ENCODE data around the gene LMOD3.

The LMOD3 gene

DNA sequence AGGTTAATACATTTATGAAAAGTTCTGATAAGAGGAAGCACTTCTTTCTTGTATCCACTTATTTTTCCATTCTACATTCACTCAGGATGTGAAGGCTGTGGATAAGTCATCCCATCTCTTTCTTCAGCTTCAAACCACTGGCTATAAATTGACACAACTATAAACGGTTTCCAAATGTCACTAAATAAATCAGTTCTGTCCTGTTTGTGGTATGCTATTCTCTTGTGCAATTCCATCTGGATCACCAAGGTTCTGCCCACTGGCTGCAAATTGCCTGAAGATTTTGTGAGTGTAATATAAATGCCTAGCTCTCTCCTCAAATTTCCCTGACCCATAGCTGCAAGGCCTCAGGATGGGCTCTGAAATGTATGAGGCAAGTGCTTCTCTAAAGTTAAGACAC is 7.1 kb upstream of the LMOD3 start:
- intact Hi-C loops (cut with DNase I): no loop called here
- no peak for DNase-seq

DNA sequence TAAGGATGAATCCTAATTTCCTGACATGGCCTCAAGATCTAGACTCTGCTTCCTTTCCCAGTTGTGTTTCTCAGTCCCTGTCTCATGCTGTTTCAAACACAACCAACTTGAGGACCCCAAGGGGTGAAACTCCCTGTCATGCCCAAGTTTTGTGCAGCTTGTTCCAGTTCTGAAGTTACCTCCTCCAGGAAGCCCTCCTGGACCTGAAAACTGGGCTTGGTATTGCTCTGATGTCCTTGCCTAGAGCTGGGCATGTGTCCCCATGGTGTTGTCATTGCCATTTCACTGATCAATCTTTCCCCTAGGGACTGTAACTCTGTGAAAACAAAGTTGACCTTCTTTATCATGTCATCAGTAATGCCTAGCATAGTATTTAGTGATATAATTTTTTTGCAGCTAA is 6.1 kb upstream of the LMOD3 start:
- no peak for DNase-seq
- intact Hi-C loops (cut with DNase I): no loop called here

DNA sequence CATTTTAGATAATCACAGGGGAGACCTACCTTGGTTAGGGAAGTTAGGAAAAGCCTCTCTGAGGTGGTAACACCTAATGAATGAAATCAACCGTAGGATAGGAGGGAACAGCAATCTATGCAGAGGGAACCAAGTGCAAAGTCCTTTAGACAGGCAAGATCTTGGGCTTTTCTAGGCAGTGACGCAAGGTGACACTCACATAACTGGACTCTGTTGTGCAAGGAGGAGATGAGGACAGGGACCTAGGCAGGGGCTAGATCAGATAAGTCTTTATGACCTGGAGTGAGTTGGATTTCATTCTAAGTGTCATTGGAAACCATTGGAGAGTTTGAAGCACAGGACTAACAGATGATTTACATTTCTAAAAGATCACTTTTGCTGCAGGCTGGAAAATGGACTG is 4.6 kb upstream of the LMOD3 start:
- intact Hi-C loops (cut with DNase I): no loop called here
- DNase-seq: no peak

DNA sequence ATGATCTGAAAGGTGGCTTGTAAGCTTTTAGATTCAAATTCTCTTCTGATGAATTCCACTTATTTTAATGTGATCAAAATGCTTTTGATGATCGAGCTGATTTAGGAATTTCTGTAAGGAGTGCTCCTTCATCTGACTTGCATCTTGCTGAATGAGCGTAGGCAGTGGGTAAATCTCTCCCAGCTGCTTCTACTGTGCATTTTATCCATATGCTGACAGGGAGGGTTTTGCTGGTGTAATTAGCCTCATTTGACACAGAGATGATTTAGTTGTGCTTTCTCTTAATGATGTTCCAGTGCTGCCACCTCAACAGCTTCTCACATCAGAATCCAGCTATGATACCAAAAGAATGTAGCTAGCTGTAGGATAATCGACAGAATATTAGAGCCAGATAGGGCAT is 3.8 kb upstream of the LMOD3 start:
- peak in 2 of 42 donors; percentile 13 to 16 for DNase-seq
- intact Hi-C loops (cut with DNase I): no loop called here

DNA sequence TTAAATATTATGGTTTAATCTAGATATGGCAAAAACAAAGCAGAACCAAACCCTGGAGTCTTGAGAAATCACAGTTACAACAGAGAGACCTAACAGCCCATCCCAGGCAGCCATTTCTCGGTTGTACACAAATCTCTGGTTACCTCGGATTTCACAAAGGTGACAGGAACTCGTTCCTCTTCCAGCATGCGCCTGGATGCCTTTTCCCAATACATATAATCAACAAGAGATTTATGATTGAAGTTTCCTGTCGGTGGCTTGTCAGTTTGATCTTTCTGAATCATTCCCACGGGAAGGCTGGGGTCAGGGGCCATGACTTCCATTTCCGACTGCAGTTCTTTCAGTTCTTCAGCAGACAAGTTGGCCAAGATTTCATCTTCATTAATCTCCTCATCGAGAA is 445 bp downstream of the LMOD3 start:
- no peak for DNase-seq
- intact Hi-C loops (cut with DNase I): no loop called here

DNA sequence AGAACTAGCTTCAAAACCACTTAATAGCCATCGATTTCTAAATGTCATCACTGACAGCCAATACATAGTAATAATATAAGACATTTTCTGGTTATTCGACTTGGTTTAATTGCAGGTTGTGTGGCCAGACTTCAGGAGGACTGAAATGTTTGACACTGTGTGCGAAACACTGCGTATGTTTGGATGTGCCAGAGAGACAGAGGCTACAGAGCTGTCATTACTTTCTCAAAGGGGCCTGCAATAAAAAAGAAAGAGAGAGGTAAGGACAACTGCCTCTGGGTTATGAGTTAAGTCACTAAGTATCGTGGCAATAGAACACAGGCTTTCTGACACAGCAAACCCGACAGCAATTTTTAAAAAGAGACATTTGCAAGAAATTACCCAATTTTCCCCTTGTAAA is 882 bp downstream of the LMOD3 start:
- DNase-seq: no peak
- intact Hi-C loops (cut with DNase I): no loop called here

DNA sequence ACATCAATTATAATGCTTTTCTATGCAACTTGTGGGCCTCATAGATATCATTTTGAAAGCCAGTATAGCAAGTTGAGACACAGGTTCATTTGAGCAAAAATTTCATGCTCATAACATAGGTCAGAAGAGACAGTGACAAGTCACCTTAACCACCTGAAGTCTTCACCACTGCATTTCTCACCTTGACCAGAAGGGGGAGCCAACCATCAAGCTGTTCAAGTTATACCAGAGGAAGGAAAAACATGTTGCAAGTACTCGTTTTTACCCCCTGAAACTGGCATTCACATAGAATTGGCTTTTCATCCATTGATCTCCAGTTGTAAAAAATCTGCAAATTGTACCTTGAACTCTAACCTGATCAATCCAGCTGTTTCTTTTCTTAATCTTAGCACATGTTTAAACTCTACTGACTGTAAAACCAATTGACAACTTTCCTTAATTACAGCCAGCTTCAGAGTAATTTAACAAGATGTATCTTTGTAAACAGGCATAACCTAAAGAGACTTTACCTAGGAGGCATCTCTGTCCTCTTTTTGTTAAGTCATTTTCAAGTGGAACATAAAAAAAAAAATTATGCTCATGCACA is 1.4 kb downstream of the LMOD3 start:
- DNase-seq: peak in 41 of 42 donors; percentile 47 to 93 (median 81)
- intact Hi-C loops (cut with DNase I): no loop called here

DNA sequence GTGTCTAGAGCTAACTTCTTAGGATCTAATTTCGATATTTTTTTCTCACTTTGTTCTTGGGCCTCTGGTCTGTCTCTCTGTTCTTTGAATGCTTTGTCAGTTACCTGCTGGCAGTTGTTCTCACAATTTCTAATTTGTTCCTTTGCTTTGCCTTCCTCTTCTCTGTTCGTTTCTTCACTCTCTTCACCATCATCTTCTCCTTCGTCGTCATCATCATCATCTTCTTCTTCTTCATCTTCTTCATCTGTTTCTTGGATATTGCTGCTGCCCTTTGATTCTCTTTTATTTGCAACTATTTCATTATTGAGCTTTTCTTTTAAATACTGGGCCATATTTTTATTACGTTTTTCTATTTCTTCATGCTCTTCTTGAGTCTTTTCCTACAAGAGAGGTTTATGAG is 2.7 kb downstream of the LMOD3 start:
- DNase-seq: no peak
- intact Hi-C loops (cut with DNase I): no loop called here

DNA sequence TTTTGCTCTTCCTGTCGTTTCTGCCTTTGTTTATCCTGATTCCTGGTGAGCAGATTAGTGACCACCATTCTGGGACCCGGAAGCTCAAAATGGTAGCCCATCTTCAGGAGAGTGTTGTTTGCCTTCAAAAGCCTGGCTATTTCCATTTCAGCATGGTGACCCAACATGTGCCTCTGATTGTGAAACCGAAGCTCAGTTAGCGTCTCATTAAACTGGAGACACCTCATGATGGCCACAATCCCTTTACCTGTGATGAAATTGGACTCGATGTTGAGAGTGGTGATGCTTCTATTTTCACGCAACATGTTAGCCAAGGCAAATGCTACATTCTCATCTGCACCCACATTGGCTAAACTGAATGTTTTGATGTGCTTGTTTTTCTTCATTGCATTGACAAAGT is 3.3 kb downstream of the LMOD3 start:
- no peak for DNase-seq
- intact Hi-C loops (cut with DNase I): no loop called here

DNA sequence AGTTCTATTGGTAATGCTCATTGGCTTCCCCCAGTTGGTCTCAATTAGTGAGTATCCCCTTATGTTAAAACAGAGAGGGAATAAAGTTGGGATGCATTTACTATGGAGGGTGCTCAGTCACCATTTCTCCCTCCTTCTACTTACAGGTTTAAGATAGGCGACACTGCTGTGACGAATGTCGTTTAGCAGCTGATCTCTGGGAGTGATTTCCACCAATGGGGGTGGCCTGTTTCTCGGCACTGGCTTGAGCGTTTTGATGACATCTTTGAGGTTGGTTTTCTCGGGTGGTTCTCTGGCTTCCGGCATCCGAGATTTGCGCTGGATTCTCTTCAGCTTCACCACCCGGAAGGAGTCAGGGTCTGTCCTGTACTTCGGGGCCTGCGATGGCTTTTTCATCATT is 3.8 kb downstream of the LMOD3 start:
- DNase-seq: no peak
- intact Hi-C loops (cut with DNase I): no loop called here

DNA sequence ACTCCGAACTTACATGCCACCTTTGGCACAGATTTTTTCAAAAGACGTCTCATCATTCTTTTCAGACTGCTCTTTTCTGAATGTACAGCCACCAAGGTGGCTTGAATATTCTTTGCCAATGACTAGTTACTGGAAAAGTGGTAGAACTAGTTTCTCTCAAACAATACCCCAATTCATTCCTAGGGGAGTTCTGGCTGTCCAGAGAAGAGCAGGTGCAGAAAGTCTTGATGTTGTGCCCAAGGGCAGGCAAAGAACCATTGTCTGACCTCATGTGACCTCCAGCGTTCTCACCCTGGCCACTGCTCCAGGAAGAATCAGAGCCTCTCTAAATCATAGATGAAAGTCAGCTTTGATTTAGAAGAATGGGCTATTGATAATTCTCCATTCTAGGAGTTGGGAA is 5.5 kb downstream of the LMOD3 start:
- intact Hi-C loops (cut with DNase I): loop anchor here (2.0 kb wide), 1 partner anchor 32 kb away; the partner anchor contains the start of gene ARL6IP5
- DNase-seq: peak in 41 of 42 donors; percentile 32 to 92 (median 76)

DNA sequence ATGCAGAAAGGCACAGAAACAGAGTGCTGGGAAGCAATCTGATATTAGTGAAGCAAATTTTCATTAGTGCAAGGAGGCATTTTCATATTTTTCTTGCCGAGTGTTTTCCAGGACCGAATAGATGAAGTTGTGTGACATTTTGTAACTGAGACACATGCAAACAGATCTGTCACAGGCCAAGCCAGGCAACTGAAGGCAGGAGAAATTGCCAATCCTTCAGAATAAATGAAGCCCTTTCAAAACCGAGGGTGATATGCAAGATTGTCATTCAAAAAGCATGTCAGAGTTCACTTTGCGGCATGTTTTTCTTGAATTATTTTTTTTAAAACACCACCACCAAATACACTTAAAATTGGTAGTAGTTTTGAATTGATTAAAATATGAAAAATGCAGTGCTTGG is 6.2 kb downstream of the LMOD3 start:
- DNase-seq: peak in 5 of 42 donors; percentile 22 to 64 (median 43)
- intact Hi-C loops (cut with DNase I): loop anchor here (2.0 kb wide), 1 partner anchor 31 kb away; the partner anchor contains the start of gene ARL6IP5

DNA sequence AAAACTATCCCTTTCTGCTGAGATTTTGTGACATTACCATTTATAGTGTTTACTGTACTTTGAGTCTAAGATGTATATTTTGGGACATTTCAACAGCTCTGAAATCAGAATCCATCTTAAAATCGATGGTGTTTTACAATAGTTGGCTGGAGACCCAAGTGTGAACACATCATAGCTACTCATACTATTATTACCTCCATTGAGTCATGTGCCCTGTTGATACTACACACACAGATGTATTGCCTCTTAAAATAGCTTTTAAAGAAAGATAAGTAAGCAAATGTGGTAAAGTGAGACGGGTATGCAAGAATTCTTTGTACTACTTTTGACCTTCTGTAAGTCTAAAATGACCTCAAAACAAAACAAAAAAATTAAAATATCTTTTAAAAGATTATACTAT is 6.7 kb downstream of the LMOD3 start:
- intact Hi-C loops (cut with DNase I): loop anchor here (2.0 kb wide), 1 partner anchor 31 kb away; the partner anchor contains the start of gene ARL6IP5
- no peak for DNase-seq

DNA sequence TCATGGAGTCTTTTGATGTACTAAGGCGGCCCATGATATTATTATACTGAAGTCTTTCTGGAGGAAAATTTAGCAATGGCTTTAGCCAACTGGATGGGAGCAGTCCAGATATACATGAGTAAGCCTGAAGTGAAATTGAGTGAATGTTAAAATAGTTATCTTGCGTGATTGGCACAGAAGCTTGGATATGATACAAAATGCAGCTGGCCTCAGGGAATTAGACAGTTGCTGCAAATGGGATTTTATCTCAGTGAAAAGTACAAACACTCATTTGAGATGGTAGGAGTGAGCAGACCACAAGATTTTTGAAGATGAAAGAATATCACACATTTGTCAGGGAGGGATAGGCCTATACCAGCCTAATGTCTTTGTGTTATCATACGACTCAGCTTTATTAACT is 8.9 kb downstream of the LMOD3 start:
- no peak for DNase-seq
- intact Hi-C loops (cut with DNase I): no loop called here

DNA sequence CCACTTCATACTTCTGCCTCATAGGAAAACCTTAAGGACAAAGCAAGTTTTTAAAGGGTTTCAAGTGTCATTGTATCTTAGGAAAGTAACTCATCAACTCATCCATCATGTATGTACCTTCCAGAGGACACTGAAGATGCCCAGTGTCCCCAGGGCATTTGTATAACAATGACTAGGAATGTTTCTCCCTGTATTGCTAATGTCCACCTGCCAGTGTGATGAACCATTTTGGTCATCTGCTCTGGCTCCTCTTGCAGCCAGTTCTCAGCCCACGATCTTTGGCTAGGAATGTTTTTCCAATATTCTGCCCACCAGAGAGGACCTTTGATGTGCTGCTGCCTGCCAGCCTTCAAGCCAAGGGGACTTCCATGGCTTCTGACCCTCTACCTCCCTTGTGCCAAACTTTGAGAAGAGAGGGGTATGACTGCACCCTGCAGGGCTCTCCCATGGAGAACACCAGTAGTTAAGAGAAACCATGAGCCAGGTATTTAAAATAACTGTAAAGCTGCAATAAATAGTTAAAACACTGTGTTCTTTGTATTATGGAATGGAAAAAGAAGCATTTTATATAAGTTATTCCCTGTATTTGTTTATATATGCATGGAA is 11.4 kb downstream of the LMOD3 start:
- no peak for DNase-seq
- intact Hi-C loops (cut with DNase I): no loop called here

DNA sequence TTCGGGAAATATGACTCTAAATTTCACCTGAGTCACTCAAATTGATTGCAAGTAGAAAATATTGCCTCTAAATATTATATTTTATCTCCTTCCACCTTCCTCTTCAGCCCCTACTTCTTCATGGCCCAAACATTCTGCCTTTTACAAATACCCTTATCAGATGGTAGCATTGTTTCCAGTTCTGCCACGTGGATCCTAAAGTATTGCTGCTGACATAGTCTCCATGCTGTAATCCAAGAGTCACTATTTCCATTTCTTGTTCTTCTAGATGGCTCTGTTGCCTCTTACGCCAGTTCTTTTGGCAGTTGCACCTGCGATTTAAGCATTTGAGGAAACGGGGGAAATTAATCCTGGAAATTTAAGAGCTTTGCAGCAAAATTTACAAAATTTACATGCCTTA is 13.6 kb downstream of the LMOD3 start:
- no peak for DNase-seq
- intact Hi-C loops (cut with DNase I): no loop called here

DNA sequence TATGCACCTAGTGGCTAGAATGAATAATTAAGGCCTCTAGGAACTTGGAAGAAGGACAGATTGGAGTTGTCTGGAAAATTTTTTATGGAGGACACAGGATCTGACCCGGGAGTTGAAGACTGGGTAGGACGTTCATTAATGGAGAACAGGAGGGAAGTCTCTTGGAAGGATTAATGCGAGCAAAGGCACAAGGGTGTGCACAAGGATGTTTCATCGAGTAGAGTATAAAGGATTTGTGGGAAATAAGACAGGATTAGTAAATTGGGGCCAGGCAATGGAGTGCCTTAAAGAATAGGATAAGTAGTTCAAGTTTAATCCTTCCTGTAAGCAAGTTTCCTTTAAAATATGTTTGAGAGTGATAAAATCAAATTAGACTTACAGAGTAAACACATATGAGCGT is 14.6 kb downstream of the LMOD3 start:
- intact Hi-C loops (cut with DNase I): no loop called here
- DNase-seq: no peak

DNA sequence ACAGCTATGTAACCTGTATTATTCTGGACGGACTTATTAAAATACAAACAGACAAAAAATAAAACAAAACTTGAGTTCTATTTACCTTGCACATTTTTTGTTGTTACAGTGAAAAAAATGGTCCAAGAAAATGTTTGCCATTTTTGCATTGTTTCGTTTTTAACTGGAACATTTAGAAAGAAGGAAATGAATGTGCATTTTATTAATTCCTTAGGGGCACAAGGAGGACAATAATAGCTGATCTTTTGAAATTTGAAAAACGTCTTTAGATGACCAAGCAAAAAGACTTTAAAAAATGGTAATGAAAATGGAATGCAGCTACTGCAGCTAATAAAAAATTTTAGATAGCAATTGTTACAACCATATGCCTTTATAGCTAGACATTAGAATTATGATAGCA is 17.1 kb downstream of the LMOD3 start:
- intact Hi-C loops (cut with DNase I): no loop called here
- no peak for DNase-seq

DNA sequence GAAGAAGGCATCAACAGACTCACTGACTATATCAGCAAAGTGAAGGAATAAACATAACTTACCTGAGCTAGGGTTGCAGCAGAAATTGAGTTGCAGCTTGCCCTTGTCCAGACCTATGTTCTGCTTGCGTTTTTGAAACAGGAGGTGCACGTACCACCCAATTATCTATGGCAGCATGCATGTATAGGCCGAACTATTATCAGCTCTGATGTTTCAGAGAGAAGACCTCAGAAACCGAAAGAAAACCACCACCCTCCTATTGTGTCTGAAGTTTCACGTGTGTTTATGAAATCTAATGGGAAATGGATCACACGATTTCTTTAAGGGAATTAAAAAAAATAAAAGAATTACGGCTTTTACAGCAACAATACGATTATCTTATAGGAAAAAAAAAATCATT is 17.8 kb downstream of the LMOD3 start:
- no peak for DNase-seq
- intact Hi-C loops (cut with DNase I): no loop called here

DNA sequence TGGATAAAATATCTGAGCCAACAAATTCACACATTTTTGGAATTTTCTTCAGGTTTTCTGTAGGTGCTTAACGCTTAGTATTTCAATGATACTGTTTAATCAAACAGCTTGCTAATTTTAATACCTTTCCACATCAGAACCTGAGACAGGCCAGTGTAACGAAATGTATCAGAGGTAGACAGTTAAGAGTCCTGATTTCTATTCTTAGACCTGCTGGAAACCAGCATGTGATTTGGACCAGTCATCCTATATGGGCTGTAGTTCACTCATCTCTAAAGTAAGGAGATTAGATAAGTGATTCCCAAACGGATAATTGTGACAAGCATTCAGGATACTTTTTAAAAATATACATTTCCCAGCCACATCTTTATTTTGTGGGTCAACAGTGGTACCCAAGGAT is 19.3 kb downstream of the LMOD3 start:
- intact Hi-C loops (cut with DNase I): no loop called here
- no peak for DNase-seq

DNA sequence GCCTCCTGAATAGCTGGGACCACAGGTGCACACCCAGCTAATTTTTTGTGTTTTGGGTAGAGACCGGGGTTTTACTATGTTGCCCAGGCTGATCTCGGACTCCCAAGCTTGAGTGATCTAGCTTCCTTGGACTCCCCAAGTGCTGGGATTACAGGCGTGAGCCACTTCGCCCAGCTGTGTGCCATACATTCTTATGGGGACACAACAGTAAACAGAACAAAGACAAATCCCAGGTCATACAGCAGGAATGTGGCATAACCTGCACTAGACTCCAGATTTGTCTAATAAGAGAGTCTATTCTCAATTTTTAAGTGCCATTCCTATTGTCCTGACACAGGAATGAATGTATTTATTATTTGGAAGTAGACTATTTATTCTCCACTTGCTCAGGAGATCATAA is 20.0 kb downstream of the LMOD3 start:
- intact Hi-C loops (cut with DNase I): no loop called here
- no peak for DNase-seq
